K562 (cell line): Measurements from ENCODE around the gene ECE2. TPM values are rescaled to one million over a fixed set of nuclear protein-coding genes. Genes with fewer than 3 reads are reported as not detected.
"Not testable (repeated sequence)": the region's sequence is repeated elsewhere in the genome, so short reads cannot be mapped to it uniquely, and the experiment has no call there.

Source experiments
- ATAC-seq: fragments of 200-7000 bp; cut with Tn5 transposase; 3 replicates; pipeline ENCODE4 v1.9.1; 2020; ENCODE audit warnings: moderate library complexity
- BruUV-seq: library from RNA; stranded (reverse); fragments of 400-500 nt; replicated peaks from 2 replicates; lab custom pipeline; 2021; lab: Mats Ljungman, UMichigan
- CTCF ChIA-PET: fragments of 300-600 bp; formaldehyde crosslinking; extraction: SDS; loops from one replicate; lab custom pipeline; 2021; ENCODE audit warnings: low intra/inter-chr PET ratio; lab: Yijun Ruan, JAX
- POLR2A ChIA-PET: fragments of 300-600, 350-650 bp; sonication (Branson Sonifier 250); formaldehyde crosslinking; extraction: SDS; loops from one replicate; lab custom pipeline; 2021; ENCODE audit warnings: antibody characterized with exemption, inconsistent platforms; lab: Yijun Ruan, JAX
- DNase-seq, 4 experiments: peaks; one replicate each; pipeline versions ENCODE4 v3.0.0 to v3.0.0-alpha.2; 2011 to 2018; ENCODE audit warnings: low spot score in 3 of 4, mixed read lengths in 3 of 4; ENCODE audit errors: extremely low read depth in 1 of 4
- FAIRE-seq: peaks from 2 replicates; lab custom pipeline; 2011; peaks lifted over from hg19 to GRCh38; lab: Jason Lieb, UNC
- H2AFZ ChIP-seq: 2 replicates; pipeline ENCODE4 v1.6.0; 2011; ENCODE audit warnings: low read depth, low read length, control low read depth, inconsistent platforms
- H3K27ac ChIP-seq: fragments of 200-600 bp; 3 replicates; pipeline ENCODE4 v1.8.0; 2011; ENCODE audit warnings: low read depth, mild to moderate bottlenecking, control low read depth, inconsistent platforms, low read length, moderate library complexity, mixed read lengths; ENCODE audit errors: extremely low read depth
- H3K27me3 ChIP-seq, 2 experiments: fragments of 300-600 bp in 1 of 2; 2 replicates in 1 of 2; 3 replicates in 1 of 2; pipeline versions ENCODE4 v1.6.0 to v1.8.0; 2011; ENCODE audit warnings: inconsistent platforms in 2 of 2, low read length in 2 of 2, mild to moderate bottlenecking in 1 of 2, mixed read lengths in 1 of 2, moderate library complexity in 1 of 2; ENCODE audit not compliant: control insufficient read depth in 2 of 2, insufficient read depth in 2 of 2
- H3K36me3 ChIP-seq: fragments of 300-600 bp; 3 replicates; pipeline ENCODE4 v1.8.0; 2011; ENCODE audit warnings: mild to moderate bottlenecking, low read length, inconsistent platforms; ENCODE audit not compliant: control insufficient read depth, insufficient read depth
- H3K4me1 ChIP-seq, 2 experiments: fragments of 200-600 bp in 1 of 2; replicated peaks in 1 of 2; 2 replicates in 1 of 2; 3 replicates in 1 of 2; pipeline versions ENCODE4 v1.5.1 to v1.8.0; 2011; ENCODE audit warnings: inconsistent platforms in 2 of 2, low read length in 2 of 2, mild to moderate bottlenecking in 1 of 2, mixed read lengths in 1 of 2, moderate library complexity in 1 of 2; ENCODE audit not compliant: control insufficient read depth in 2 of 2, insufficient read depth in 2 of 2
- H3K4me2 ChIP-seq: 2 replicates; pipeline ENCODE4 v1.6.1; 2011; ENCODE audit warnings: low read length, control low read depth, inconsistent platforms, mixed read lengths; ENCODE audit not compliant: insufficient read depth
- H3K4me3 ChIP-seq: fragments of 200-600 bp; sonication (generic), shearing (Covaris generic); 2 replicates; pipeline ENCODE4 v1.5.1; 2016; ENCODE audit warnings: control low read depth, inconsistent platforms
- H3K79me2 ChIP-seq: fragments of 200-600 bp; 3 replicates; pipeline ENCODE4 v1.8.0; 2011; ENCODE audit warnings: low read length, inconsistent platforms; ENCODE audit not compliant: control insufficient read depth, insufficient read depth
- H3K9ac ChIP-seq, 2 experiments: 2 replicates each; pipeline versions ENCODE4 v1.6.0 to v1.6.1; 2011; ENCODE audit warnings: low read depth in 2 of 2, low read length in 2 of 2, control low read depth in 1 of 2, inconsistent platforms in 1 of 2, mild to moderate bottlenecking in 1 of 2, mixed read lengths in 1 of 2; ENCODE audit not compliant: insufficient read depth in 1 of 2
- H3K9me1 ChIP-seq: one replicate; pipeline ENCODE4 v1.6.0; 2011; ENCODE audit warnings: inconsistent platforms, mild to moderate bottlenecking, low read length, moderate library complexity; ENCODE audit not compliant: control insufficient read depth, insufficient read depth
- H3K9me3 ChIP-seq: replicated peaks from 2 replicates; pipeline ENCODE4 v1.5.1; 2011; ENCODE audit warnings: low read depth, low read length, inconsistent platforms; ENCODE audit not compliant: control insufficient read depth, insufficient read depth
- H4K20me1 ChIP-seq: replicated peaks from 2 replicates; pipeline ENCODE4 v1.6.1; 2011; ENCODE audit warnings: low read length, inconsistent platforms, mixed read lengths; ENCODE audit not compliant: control insufficient read depth, insufficient read depth
- HNRNPK ChIP-seq: fragments of 200-400 bp; formaldehyde crosslinking; IDR thresholded peaks from one replicate; pipeline ENCODE4 v1.6.1; 2018; ENCODE audit warnings: mild to moderate bottlenecking, low read depth, low read length; ENCODE audit not compliant: poor library complexity, severe bottlenecking
- ZNF431 ChIP-seq: sonication (generic); formaldehyde crosslinking; IDR thresholded peaks from 2 replicates; pipeline ENCODE4 v1.8.0; 2022; ENCODE audit warnings: mild to moderate bottlenecking, missing genetic modification reagents
- ZNF445 ChIP-seq: fragments of 250-450 bp; sonication (Bioruptor Pico); IDR thresholded peaks from 2 replicates; pipeline ENCODE4 v1.4.0; 2020; ENCODE audit warnings: low read depth, mild to moderate bottlenecking, moderate library complexity
- WGBS: fragments of 100-300 bp; shearing (Covaris generic); methylation state at CpG from one replicate; pipeline ENCODE4 v1.1.6; 2016; ENCODE audit warnings: low coverage, mixed read lengths; ENCODE audit not compliant: insufficient coverage; ENCODE audit errors: missing lambda C conversion rate; 5-methylcytosine and 5-hydroxymethylcytosine counted together
- in situ Hi-C: fragments of 300-500 bp; cut with MboI; formaldehyde crosslinking; loops from 4 replicates; pipeline ENCODE4 v1.15.0; 2018; ENCODE audit warnings: inconsistent platforms, mixed read lengths
- intact Hi-C: fragments of 100-400 bp; cut with micrococcal nuclease; formaldehyde crosslinking; loops from 2 replicates; pipeline ENCODE4 v1.14.2; 2022
- polyA plus RNA-seq, 8 experiments: library from polyadenylated mRNA; depleted of rRNA in 4 of 8; stranded (reverse) in 5 of 8; unstranded in 3 of 8; fragments of >200 nt; fragmentation: Nextera tagmentation in 2 of 8; fragmentation: Illumina TruSeq in 1 of 8; extraction: Ambion mirVana in 2 of 8; extraction: Trizol in 1 of 8; gene quantifications; 2 replicates each; pipeline versions ENCODE4 v1.2.1 to v1.2.3, GENCODE V29; 2011 to 2014; ENCODE audit warnings: inconsistent platforms in 1 of 8, missing spikeins in 1 of 8
- total RNA-seq, 7 experiments: library from RNA; depleted of rRNA in 6 of 7; stranded (reverse); fragments of >200 nt in 6 of 7; fragmentation: Illumina TruSeq in 2 of 7; extraction: Trizol in 2 of 7; gene quantifications; 2 replicates each; pipeline versions ENCODE4 v1.2.1 to v1.2.3, GENCODE V29; 2011 to 2021; ENCODE audit warnings: low replicate concordance in 1 of 7

Gene ECE2
- total and polyA plus RNA-seq, 9 of the 15 experiments (the other 6 are each of a cell fraction or from before 2014, with no cell fraction given), result not detected

- H3K36me3 ChIP-seq, H3K4me1 ChIP-seq, BruUV-seq, H3K4me2 ChIP-seq, H3K27ac ChIP-seq, H3K27me3 ChIP-seq, POLR2A ChIA-PET, ATAC-seq, H4K20me1 ChIP-seq, in situ Hi-C loops, FAIRE-seq, H3K79me2 ChIP-seq, DNase-seq, H2AFZ ChIP-seq, H3K9me3 ChIP-seq, H3K9ac ChIP-seq, CTCF ChIA-PET, H3K9me1 ChIP-seq, H3K4me3 ChIP-seq, intact Hi-C loops: not testable (repeated sequence)
- peak; percentile 98 for TF ChIP-seq ZNF431 (CRISPR knock-in tag)
- 13% methylated on average over 1 of the region's 1 CpG for WGBS
Measured at GRCh38 chr3:184267249-184267648, 8.6 kb upstream of the ECE2 start.

DNA sequence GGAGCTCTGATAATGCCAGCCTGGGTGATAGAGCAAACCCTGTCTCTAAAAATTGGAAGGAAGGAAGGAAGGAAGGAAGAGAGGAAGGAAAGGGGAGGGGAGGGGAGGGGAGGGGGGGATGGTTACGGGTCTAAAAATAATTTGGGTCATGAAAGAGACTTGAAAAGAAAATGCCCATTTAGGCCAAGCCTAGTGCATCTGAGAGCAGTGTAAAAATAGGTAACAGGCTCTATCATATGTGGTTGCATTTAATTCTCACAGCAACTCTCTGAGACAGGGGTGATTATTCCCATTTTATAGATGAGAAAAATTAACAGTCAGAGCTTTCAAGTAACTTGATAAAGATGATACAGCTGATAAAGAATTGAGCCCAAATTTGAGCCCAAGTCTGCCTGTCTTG is 3.6 kb upstream of the ECE2 start:
- Histone ChIP-seq H3K27ac (no peak overlapping the region), H2AFZ (no peak overlapping the region), H3K4me2 (no peak overlapping the region), H3K4me1 (peaks cover 0 to 8% of the 10 kb centered on the region in 2 experiments; a peak in 1 of 5 replicates), H3K9me3 (no peaks in the 10 kb centered on the region), H3K9ac (no peak overlapping the region), H4K20me1 (no peaks in the 10 kb centered on the region; the same call in 1 of the 2 replicates), H3K27me3 (peaks cover 19 to 21% of the 10 kb centered on the region in 2 experiments), H3K36me3 (no peaks in the 10 kb centered on the region), H3K79me2 (no peaks in the 10 kb centered on the region), H3K4me3 (no peak overlapping the region), H3K9me1 (no peaks in the 10 kb centered on the region)
- in situ Hi-C loops (no loop called here), intact Hi-C loops (no loop called here)
- TF ChIP-seq HNRNPK (peak; percentile 61), ZNF445 (CRISPR knock-in tag) (no peak)
- BruUV-seq, result no TSS peak
- CTCF ChIA-PET, result no interaction called here
- no peak for ATAC-seq
- DNase-seq, result no peak
- 20% methylated on average over 1 of the region's 1 CpG for WGBS
- POLR2A ChIA-PET, result no interaction called here
- no peak for FAIRE-seq
